Glomerular visceral epithelial cell (primary cell): ENCODE measurements around the gene CRIP1.

Experiments
- DNase-seq: peaks from one replicate; pipeline ENCODE4 v3.0.0-alpha.2; 2016; ENCODE audit errors: extremely low spot score

The CRIP1 gene

DNA sequence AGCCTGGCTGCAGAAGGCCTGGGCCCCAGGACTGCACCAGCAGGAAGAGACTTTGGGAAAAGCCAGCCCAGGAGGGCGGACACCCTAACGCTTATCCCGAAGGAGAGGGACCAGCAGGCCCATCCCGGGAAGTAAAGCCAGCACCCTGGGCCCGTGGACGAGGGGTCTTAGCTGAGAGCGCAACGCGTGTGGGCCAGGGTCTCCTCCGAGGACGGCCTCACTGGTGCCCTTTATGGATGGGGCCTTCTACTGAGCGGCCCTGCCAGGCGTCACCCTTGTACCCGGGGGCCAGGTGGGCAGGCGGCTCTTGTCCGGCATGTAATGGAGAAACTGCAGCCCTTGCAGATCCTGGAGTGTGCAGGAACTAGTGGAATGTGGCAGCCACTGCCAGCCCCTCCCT lies 18.4 kb downstream of the CRIP1 start:
- DNase-seq: no peak

GRCh38 chr14:105507247-105507646 lies 20.6 kb downstream of the CRIP1 start:
- DNase-seq: no peak

DNA sequence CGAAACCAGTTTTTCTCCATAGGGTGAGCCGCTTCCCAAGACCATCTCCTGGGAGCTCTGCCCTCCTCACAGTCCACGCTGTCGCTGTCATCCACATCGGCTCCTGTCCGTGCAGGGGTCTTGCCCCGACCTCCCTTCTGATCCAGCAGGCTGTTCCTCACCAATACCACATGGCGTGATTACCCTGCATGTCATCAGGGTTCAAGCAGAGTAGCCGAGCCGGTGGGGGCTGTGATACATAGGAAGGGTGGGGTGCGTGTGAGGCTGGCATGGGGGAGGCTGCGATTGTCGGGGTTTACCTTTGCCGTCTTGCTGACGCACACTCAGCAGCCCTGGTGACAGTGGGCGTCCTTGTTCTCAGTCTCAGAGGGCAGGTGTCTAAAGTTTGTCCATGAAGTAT lies 21.4 kb downstream of the CRIP1 start:
- no peak for DNase-seq

GRCh38 chr14:105508601-105509000 lies 21.9 kb downstream of the CRIP1 start:
- no peak for DNase-seq

DNA sequence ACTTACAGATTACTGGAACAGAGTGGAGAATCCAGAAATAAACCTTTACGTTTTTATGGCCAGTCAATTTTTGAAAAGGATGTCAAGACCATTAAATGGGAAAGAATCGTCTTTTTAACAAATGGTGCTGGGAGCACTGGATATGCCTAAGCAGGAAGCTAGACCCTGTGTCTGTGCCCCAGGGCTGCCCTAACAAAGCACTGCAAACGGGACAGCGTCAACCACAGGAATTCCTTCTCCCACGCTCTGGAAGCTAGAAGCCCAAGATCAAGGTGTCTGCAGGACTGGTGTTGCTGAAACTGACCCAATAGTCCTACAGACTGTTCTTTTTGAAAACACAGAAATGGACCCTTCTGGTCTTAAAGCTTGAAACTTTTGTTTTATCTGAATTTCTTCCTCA lies 30.4 kb downstream of the CRIP1 start:
- no peak for DNase-seq

DNA sequence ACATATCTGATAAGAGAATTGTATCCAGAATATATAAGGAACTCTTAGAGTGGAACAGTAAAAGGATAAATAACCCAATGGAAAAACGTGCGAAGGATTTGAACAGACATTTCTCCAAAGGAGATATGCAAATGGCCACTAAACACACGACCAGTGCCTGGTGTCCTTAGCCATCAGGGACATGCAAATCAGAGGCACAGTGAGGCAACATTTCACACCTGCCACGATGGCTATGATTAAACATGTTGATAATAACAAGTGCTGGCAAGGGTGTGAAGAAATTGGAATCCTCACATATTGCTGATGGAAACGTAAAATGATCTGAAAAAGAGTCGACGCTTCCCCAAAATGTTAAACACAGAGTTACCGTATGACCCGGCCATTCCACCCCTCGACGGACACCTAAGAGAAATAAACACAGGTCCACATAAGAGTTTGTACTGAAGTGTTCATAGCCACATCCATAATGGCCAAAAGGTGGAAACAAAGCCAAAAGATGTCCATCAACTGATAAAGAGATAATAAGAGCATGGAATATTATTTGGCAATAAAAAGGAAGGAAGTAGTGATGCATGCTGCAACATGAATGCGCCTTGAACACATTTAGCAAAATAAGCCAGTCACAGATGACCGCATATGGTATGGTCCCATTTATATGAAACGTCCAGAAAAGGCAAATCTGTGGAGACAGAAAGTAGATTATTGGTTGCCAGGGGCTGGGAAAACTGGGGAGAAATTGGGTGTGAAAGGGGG lies 33.4 kb downstream of the CRIP1 start:
- no peak for DNase-seq

GRCh38 chr14:105525326-105525725 lies 38.6 kb downstream of the CRIP1 start:
- DNase-seq: no peak

DNA sequence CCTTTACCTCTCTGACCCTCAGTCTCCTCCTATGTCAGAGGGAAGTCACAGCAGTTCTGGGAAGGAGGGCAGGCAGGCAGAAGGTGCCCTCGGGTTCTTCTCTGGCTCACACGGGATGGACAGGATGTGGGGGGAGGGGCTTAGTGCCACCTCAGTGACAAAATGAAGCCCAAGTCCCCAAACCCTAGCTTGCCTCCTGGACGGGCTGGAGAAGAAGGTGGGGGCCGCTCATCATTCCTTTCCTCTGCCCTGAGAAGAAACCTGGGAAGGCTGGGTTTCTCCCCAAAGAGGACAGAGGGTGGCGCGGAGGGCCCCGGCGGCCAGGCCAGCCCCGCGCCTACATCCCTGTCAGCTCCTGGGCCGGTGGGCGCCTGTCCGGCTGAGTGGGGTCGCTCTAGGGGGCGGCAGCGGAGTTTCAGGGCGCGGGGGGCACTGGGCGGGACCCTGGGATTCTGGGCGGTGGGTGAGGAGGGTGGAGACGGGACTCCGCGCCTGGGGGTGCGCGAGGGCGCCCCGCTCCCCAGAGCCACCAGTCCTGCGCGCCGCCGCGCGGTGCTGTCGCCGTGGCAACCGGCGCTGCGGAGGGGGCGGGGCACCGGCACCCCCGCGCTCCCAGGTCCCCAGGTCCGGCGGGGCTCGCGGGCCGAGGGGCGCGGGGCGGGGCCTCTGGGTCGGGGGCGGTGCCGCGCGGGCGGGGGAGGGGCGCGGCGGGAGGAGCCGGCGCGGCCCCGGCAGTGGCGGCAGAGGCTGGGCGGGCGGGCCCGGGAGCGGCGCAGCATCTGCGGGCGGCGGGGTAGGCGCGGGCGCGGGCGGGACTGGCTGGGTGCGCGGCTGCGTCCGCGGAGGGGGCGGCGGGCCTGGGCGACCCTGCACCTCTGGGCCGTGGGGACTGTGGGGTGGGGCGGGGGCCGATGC lies 39.4 kb downstream of the CRIP1 start, which contains the start of gene TMEM121:
TSS of gene TMEM121 (plus strand) at position 723 of the 915 bp plus-strand sequence. CDS start 2,252 bp downstream, outside the sequence.
- DNase-seq: peak; percentile 27

DNA sequence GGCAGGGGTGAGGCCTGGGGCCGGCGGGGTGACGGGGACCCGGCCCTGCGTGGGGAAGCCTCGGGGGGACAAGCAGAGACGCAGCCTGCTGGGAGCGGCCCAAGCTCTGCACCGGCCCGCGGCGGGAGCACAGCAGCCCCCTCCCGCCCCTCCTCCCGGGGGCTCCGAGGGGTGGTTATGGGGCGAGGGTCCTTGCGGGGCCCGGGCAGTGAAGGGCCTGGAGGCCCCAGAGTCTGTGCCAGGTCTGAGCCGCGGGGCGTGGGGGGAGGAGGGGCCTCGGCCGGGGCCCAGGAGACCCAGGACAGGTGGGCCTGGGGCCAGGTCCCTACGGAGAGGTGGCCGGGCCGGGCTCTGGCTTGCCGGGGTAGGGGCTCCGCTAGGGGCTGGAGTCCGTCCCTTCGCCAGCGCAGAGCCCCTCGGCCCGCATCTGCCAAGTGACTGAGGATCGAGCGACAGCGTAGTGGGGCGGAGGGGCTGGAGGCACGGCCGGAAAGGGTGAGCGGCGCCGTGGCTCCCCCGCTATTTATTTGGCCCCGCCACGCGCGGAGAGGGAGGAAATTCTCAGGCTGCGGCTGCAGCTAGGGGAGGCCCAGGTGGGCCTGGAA lies 40.2 kb downstream of the CRIP1 start:
- no peak for DNase-seq

DNA sequence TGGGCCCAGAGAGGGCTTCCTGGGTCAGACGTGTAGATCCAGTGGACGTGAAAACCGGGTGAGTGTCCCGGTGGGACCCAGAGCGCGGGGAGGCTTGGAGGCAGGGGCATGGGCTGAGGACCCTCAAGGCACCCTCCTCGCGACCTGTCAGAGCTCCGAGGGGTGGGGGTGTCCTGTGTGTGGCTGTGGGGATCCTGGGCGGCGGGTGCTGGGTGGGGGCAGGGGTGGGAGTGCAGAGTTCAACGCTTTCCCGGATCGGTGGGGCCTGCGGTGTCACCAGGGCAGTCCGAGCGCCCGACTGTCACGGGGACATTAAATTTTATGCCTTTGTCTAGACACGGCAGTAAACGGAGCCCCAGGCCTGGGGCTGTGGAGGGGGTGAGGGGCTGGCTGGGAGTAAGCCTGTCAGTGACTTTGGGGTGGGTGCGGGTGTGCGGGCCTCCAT lies 40.7 kb downstream of the CRIP1 start:
- DNase-seq: no peak

GRCh38 chr14:105527826-105528585 lies 41.3 kb downstream of the CRIP1 start:
- peak; percentile 75 for DNase-seq

GRCh38 chr14:105528586-105529318 lies 42.1 kb downstream of the CRIP1 start:
- DNase-seq: no peak

- DNase-seq: no peak
Measured at GRCh38 chr14:105529319-105529568, 42.6 kb downstream of the CRIP1 start.

DNA sequence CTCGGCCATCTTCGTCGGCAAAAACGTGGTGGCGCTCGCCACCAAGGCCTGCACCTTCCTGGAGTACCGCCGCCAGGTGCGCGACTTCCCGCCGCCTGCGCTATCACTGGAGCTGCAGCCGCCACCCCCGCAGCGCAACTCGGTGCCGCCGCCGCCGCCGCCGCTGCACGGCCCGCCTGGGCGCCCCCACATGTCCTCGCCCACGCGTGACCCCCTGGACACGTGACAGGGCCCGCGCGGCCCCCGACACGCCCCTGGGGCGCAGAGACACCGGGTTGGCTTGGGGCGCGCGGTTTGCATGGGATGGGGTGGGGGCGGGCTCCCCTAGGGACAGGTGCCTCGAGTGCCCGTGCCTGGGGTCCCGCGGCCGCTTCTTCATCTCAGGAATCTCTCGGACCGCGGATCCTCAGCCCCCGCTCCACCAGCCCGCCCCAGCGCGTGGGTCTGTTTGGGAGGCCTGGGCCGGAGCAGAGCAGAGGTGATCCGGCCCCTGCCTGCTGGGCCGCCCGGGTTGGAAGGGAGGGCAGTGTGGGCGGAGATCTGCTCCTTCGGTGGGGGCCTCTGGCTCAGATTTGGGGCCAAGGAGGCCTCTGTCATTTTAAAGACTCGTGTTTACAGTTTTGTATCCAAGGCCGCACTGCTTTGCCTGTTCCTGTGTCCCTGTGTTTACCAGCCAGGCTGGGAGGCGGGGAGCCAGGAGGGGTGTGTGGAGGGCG lies 43.0 kb downstream of the CRIP1 start:
- no peak for DNase-seq

- no peak for DNase-seq
Measured at GRCh38 chr14:105530285-105531087, 43.8 kb downstream of the CRIP1 start.

- DNase-seq: no peak
Measured at GRCh38 chr14:105531088-105531893, 44.6 kb downstream of the CRIP1 start.

DNA sequence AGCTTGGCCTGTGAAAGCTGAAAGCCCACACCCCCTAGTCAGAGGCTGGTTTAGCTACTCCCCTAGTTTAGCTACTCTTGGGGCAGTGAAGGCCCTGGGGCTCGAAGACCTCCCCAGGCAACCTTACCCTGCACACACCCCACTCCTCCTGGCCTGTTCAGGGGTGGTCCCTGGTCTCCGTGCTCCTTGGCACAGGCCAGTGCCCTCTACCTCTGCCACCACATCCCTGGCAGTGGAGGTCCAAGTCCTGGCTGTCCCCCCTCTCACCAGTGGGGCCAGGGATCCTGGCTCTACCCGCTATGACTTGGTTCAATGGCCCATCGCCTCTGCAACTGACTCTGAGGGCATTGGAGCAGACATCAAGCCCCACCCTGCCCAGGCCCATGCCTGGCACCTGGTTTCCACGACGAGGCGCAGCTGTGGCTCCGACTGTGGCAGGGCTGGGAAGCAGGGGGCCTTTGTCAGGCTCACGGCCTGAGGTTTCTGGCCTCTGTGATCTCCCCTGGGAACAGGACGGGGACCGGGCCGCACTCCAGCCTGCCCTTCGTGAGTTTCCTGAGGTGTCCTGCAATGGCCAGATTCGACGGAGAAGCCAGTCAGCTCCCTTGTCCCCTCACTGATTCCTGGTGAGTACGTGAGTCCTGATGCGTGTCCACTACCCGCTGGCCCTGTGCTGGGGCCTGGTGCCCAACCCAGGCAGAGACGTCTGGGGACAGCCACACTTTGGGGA lies 45.4 kb downstream of the CRIP1 start:
- no peak for DNase-seq

- peak; percentile 15 for DNase-seq
Measured at GRCh38 chr14:105532735-105533141, 46.1 kb downstream of the CRIP1 start.
